IMR-90 (cell line): ENCODE measurements around the gene ICAM2. TPM values are rescaled to one million over a fixed set of nuclear protein-coding genes. Genes with fewer than 3 reads are reported as not detected.
A peak's percentile ranks its signal among the peaks of the same experiment; 100 is the strongest.

Experiments used
- ATAC-seq: fragments of 200-7000 bp; cut with Tn5 transposase; 2 replicates; pipeline ENCODE4 v1.9.1; 2020; ENCODE audit warnings: low read depth, mild to moderate bottlenecking, moderate library complexity
- BruUV-seq: library from RNA; stranded (reverse); fragments of 400-500 nt; replicated peaks from 2 replicates; lab custom pipeline; 2021; lab: Mats Ljungman, UMichigan
- CTCF ChIA-PET: fragments of 300-600 bp; formaldehyde crosslinking; extraction: SDS; loops from one replicate; lab custom pipeline; 2021; ENCODE audit warnings: antibody characterized with exemption; lab: Yijun Ruan, JAX
- POLR2A ChIA-PET: fragments of 300-600 bp; sonication (Branson Sonifier 250); formaldehyde crosslinking; loops from one replicate; lab custom pipeline; 2022; ENCODE audit warnings: antibody characterized with exemption; ENCODE audit not compliant: unreplicated experiment; lab: Charles Lee
- DNase-seq: peaks from one replicate; pipeline ENCODE4 v3.0.0; 2013
- H2AFZ ChIP-seq: replicated peaks from 2 replicates; pipeline ENCODE3; 2013; ENCODE audit warnings: low read length, mild to moderate bottlenecking; ENCODE audit not compliant: poor library complexity
- H2AK5ac ChIP-seq: 2 replicates; pipeline ENCODE4 v1.6.1; 2013; ENCODE audit warnings: low read depth, low read length, inconsistent platforms
- H2AK9ac ChIP-seq: replicated peaks from 2 replicates; pipeline ENCODE3; 2013; ENCODE audit warnings: mild to moderate bottlenecking, low read depth, low read length, moderate library complexity; ENCODE audit not compliant: poor library complexity
- H2BK120ac ChIP-seq: 2 replicates; pipeline ENCODE4 v1.6.1; 2013; ENCODE audit warnings: low read depth, low read length, inconsistent platforms
- H2BK15ac ChIP-seq: 3 replicates; pipeline ENCODE4 v1.6.1; 2013; ENCODE audit warnings: low read depth, low read length, inconsistent platforms
- H2BK20ac ChIP-seq: 2 replicates; pipeline ENCODE4 v1.6.1; 2013; ENCODE audit warnings: low read depth, mild to moderate bottlenecking, inconsistent platforms, low read length, moderate library complexity
- H2BK5ac ChIP-seq: 2 replicates; pipeline ENCODE4 v1.6.1; 2013; ENCODE audit warnings: mild to moderate bottlenecking, low read depth, low read length, inconsistent platforms; ENCODE audit not compliant: poor library complexity, severe bottlenecking
- H3K14ac ChIP-seq: replicated peaks from 2 replicates; pipeline ENCODE4 v1.6.1; 2013; ENCODE audit warnings: low read depth, low read length, inconsistent platforms
- H3K18ac ChIP-seq: 2 replicates; pipeline ENCODE4 v1.6.1; 2013; ENCODE audit warnings: low read depth, low read length, control low read depth
- H3K23ac ChIP-seq: 2 replicates; pipeline ENCODE4 v1.6.1; 2013; ENCODE audit warnings: low read depth, low read length, inconsistent platforms
- H3K27ac ChIP-seq: 2 replicates; pipeline ENCODE4 v1.5.1; 2013; ENCODE audit warnings: mild to moderate bottlenecking, control low read depth, low read length; ENCODE audit not compliant: insufficient read depth
- H3K27me3 ChIP-seq: 2 replicates; pipeline ENCODE4 v1.6.1; 2013; ENCODE audit warnings: low read length; ENCODE audit not compliant: control insufficient read depth, insufficient read depth
- H3K36me3 ChIP-seq: 2 replicates; pipeline ENCODE4 v1.6.1; 2013; ENCODE audit warnings: low read length, mixed read lengths; ENCODE audit not compliant: control insufficient read depth, insufficient read depth
- H3K4ac ChIP-seq: 2 replicates; pipeline ENCODE4 v1.6.1; 2013; ENCODE audit warnings: low read depth, low read length, inconsistent platforms
- H3K4me1 ChIP-seq: 2 replicates; pipeline ENCODE4 v1.6.1; 2013; ENCODE audit warnings: low read length, mixed read lengths; ENCODE audit not compliant: control insufficient read depth, insufficient read depth
- H3K4me2 ChIP-seq: 2 replicates; pipeline ENCODE4 v1.6.1; 2013; ENCODE audit warnings: low read depth, mild to moderate bottlenecking, control low read depth, low read length, moderate library complexity
- H3K4me3 ChIP-seq: 2 replicates; pipeline ENCODE4 v1.5.1; 2013; ENCODE audit warnings: low read depth, mild to moderate bottlenecking, control low read depth, low read length, moderate library complexity; ENCODE audit not compliant: insufficient read depth
- H3K56ac ChIP-seq: 2 replicates; pipeline ENCODE4 v1.6.1; 2013; ENCODE audit warnings: low read length, inconsistent platforms; ENCODE audit not compliant: insufficient read depth; ENCODE audit errors: extremely low read depth
- H3K79me1 ChIP-seq, 2 experiments: 2 replicates each; pipeline ENCODE4 v1.6.1; 2013; ENCODE audit warnings: low read length in 2 of 2, inconsistent platforms in 1 of 2, low read depth in 1 of 2
- H3K9ac ChIP-seq: 2 replicates; pipeline ENCODE4 v1.6.1; 2013; ENCODE audit warnings: low read depth, low read length, control low read depth
- H3K9me1 ChIP-seq: 2 replicates; pipeline ENCODE4 v1.6.1; 2013; ENCODE audit warnings: low read length, inconsistent platforms; ENCODE audit not compliant: insufficient read depth
- H3K9me3 ChIP-seq: 2 replicates; pipeline ENCODE4 v1.6.1; 2013; ENCODE audit warnings: low read length; ENCODE audit not compliant: control insufficient read depth, insufficient read depth
- H4K20me1 ChIP-seq: 2 replicates; pipeline ENCODE4 v1.6.1; 2013; ENCODE audit warnings: low read length, inconsistent platforms; ENCODE audit not compliant: insufficient read depth
- H4K5ac ChIP-seq: 2 replicates; pipeline ENCODE4 v1.6.1; 2013; ENCODE audit warnings: mild to moderate bottlenecking, low read depth, low read length, control low read depth
- H4K8ac ChIP-seq, 2 experiments: 2 replicates each; pipeline ENCODE4 v1.6.1; 2013; ENCODE audit warnings: low read depth in 2 of 2, low read length in 2 of 2, control low read depth in 1 of 2, inconsistent platforms in 1 of 2
- H4K91ac ChIP-seq: 2 replicates; pipeline ENCODE4 v1.6.1; 2013; ENCODE audit warnings: low read depth, low read length, inconsistent platforms; ENCODE audit not compliant: insufficient read depth
- CEBPB ChIP-seq: IDR thresholded peaks from 2 replicates; pipeline ENCODE4 v1.6.1; 2012; ENCODE audit warnings: low read depth, low read length, improper control_type of control experiment
- MAZ ChIP-seq: IDR thresholded peaks from 2 replicates; pipeline ENCODE4 v1.6.1; 2012; ENCODE audit warnings: low read depth, mild to moderate bottlenecking, low read length, improper control_type of control experiment, moderate library complexity, borderline replicate concordance
- MXI1 ChIP-seq: IDR thresholded peaks from 2 replicates; pipeline ENCODE4 v1.6.1; 2012; ENCODE audit warnings: low read depth, mild to moderate bottlenecking, low read length, moderate library complexity, borderline replicate concordance
- NFE2L2 ChIP-seq: fragments of 150-350 bp; IDR thresholded peaks from 2 replicates; pipeline ENCODE4 v1.6.1; 2016; ENCODE audit warnings: low read depth, mild to moderate bottlenecking, low read length
- RCOR1 ChIP-seq: IDR thresholded peaks from 2 replicates; pipeline ENCODE4 v1.6.1; 2012; ENCODE audit warnings: mild to moderate bottlenecking, low read length, improper control_type of control experiment; ENCODE audit not compliant: insufficient replicate concordance
- RFX5 ChIP-seq: IDR thresholded peaks from 2 replicates; pipeline ENCODE4 v1.8.0; 2012; ENCODE audit warnings: low read depth, mild to moderate bottlenecking, low read length, moderate library complexity
- WGBS, 2 experiments: methylation state at CpG; one replicate each; pipeline versions ENCODE4 v1.1.5 to v1.1.7; 2013; ENCODE audit warnings: missing lambda C conversion rate in 2 of 2; ENCODE audit not compliant: insufficient read length in 1 of 2; ENCODE audit errors: extremely low coverage in 2 of 2; 5-methylcytosine and 5-hydroxymethylcytosine counted together
- dilution Hi-C: fragments of 300-500 bp; cut with HindIII; formaldehyde crosslinking; loops from one replicate; pipeline ENCODE4 v1.14.3; 2018; ENCODE audit warnings: low sequenced_read_pairs; ENCODE audit not compliant: unreplicated experiment
- in situ Hi-C: fragments of 300-500 bp; cut with MboI; formaldehyde crosslinking; loops from 3 replicates; pipeline ENCODE4 v1.14.3; 2019; ENCODE audit warnings: low sequenced_read_pairs, inconsistent platforms, mixed read lengths
- intact Hi-C: fragments of 100-400 bp; cut with micrococcal nuclease; formaldehyde crosslinking; loops from 2 replicates; pipeline ENCODE4 v1.10.0; 2022
- polyA plus RNA-seq, 3 experiments: library from polyadenylated mRNA; depleted of rRNA; stranded (reverse); fragments of >200 nt; gene quantifications; 2 replicates each; pipeline ENCODE4 v1.2.3, GENCODE V29; 2012; ENCODE audit warnings: low replicate concordance in 1 of 3
- total RNA-seq: library from RNA; depleted of rRNA; stranded (reverse); fragments of >200 nt; gene quantifications from 2 replicates; pipeline ENCODE4 v1.2.3, GENCODE V29; 2012
- TF ChIP-seq, protein P1 (sequence below): fragments of 150-350 bp; IDR thresholded peaks from 2 replicates; pipeline ENCODE4 v1.6.1; 2016; ENCODE audit warnings: low read depth, mild to moderate bottlenecking, low read length, moderate library complexity, borderline replicate concordance

Gene ICAM2
- total and polyA plus RNA-seq, 2 of the 4 experiments (the other 2 are of a cell fraction), result 0.12 TPM; not detected in 1

DNA sequence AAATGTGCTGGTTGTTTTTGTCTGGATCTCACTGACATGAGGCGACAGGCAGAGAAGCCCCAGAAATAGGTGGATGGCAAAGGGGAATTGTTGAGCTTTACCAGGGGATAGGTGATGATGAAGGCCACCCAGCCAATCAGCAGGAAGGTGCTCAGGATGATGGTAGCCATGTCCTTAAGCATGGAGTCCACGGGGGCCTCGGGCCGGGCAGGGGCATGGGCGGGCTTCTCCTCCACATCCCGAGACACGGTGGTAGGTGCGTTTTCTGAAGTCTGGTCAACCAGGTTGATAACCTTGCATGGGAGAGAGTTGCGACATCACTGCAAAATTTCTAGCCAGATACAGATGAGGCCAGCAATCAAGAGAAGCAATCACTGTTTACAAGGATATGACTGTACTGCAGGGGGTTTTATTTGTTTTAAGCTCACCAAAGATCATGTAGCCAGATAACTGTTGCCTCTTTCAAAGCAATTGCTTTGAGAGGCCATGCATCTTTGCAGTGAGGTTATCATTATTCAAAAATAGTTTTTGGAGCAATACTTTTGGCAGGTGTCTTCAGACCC lies 37.3 kb upstream of the ICAM2 start:
- intact Hi-C loops, result no loop called here
- Histone ChIP-seq H3K9me1 (no peaks in the 10 kb centered on the region), H3K4me1 (no peaks in the 10 kb centered on the region), H3K4me2 (no peak overlapping the region), H3K27me3 (no peaks in the 10 kb centered on the region), H2BK120ac (no peak overlapping the region), H3K9me3 (no peaks in the 10 kb centered on the region), H3K27ac (no peak overlapping the region), H3K36me3 (peaks cover 29% of the 10 kb centered on the region), H2BK15ac (no peak overlapping the region), H2BK5ac (no peak overlapping the region), H2BK20ac (no peak overlapping the region), H2AFZ (no peak overlapping the region), H4K5ac (no peak overlapping the region), H4K91ac (no peak overlapping the region), H3K9ac (no peak overlapping the region), H3K4me3 (no peak overlapping the region), H4K8ac (no peak overlapping the region), H3K14ac (no peak overlapping the region), H2AK9ac (no peak overlapping the region), H3K18ac (no peak overlapping the region), H3K56ac (no peak overlapping the region), H2AK5ac (no peak overlapping the region), H3K79me1 (no peaks in the 10 kb centered on the region), H3K23ac (no peak overlapping the region), H3K4ac (no peak overlapping the region), H4K20me1 (no peaks in the 10 kb centered on the region)
- ATAC-seq (no peak), DNase-seq (no peak)
- 80% methylated on average over 1 of the region's 9 CpGs; no CpG with 5 or more reads in 1 of the 2 experiments for WGBS, 2 experiments
- in situ Hi-C loops, result no loop called here
- no peak for TF ChIP-seq RCOR1
- no peak for TF ChIP-seq MXI1
- TF ChIP-seq RFX5, result peak; percentile 66; the same call in 1 of the 2 replicates
- no peak for TF ChIP-seq MAZ
- TF ChIP-seq NFE2L2, result no peak
- TF ChIP-seq CEBPB, result peak; percentile 88
- TF ChIP-seq, protein P1, sequence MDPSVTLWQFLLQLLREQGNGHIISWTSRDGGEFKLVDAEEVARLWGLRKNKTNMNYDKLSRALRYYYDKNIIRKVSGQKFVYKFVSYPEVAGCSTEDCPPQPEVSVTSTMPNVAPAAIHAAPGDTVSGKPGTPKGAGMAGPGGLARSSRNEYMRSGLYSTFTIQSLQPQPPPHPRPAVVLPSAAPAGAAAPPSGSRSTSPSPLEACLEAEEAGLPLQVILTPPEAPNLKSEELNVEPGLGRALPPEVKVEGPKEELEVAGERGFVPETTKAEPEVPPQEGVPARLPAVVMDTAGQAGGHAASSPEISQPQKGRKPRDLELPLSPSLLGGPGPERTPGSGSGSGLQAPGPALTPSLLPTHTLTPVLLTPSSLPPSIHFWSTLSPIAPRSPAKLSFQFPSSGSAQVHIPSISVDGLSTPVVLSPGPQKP, result no peak
- BruUV-seq, result no TSS peak
- dilution Hi-C loops, result no loop called here
- POLR2A ChIA-PET, result no interaction called here
- CTCF ChIA-PET, result no interaction called here
